Activated CD8-positive, alpha-beta memory T cell treated with anti-CD3 and anti-CD28 coated beads, Interleukin-2, amount 50 U/mL, for 48 hours (primary cell): ENCODE results near the gene CHST8.
"Not testable (repeated sequence)": the region's sequence is repeated elsewhere in the genome, so short reads cannot be mapped to it uniquely, and the experiment has no call there.

ENCODE experiments used
- DNase-seq: peaks from one replicate; pipeline ENCODE4 v3.0.0-alpha.2; 2020

The CHST8 gene

GRCh38 chr19:33621811-33622504 lies at the start of gene CHST8:
TSS of gene CHST8 (plus strand) at chr19:33621953. CDS start at chr19:33689262, 67,309 bp downstream.
- DNase-seq, result no peak

- DNase-seq, result no peak
These were observed 48.8 kb upstream of the CHST8 start for GRCh38 chr19:33572929-33573328.

GRCh38 chr19:33574824-33575223 lies 46.9 kb upstream of the CHST8 start:
- DNase-seq, result no peak

GRCh38 chr19:33578697-33579096 lies 43.1 kb upstream of the CHST8 start:
- DNase-seq, result no peak

GRCh38 chr19:33580026-33580644 lies 41.6 kb upstream of the CHST8 start:
- no peak for DNase-seq

- DNase-seq, result no peak
These were observed 41.1 kb upstream of the CHST8 start for GRCh38 chr19:33580645-33581037.

GRCh38 chr19:33582914-33583313 lies 38.8 kb upstream of the CHST8 start:
- no peak for DNase-seq

GRCh38 chr19:33587150-33587549 lies 34.6 kb upstream of the CHST8 start:
- no peak for DNase-seq

GRCh38 chr19:33590224-33590623 lies 31.5 kb upstream of the CHST8 start:
- no peak for DNase-seq

- no peak for DNase-seq
These were observed 26.0 kb upstream of the CHST8 start for GRCh38 chr19:33595783-33596182.

- DNase-seq, result no peak
These were observed 20.2 kb upstream of the CHST8 start for GRCh38 chr19:33601583-33601982.

GRCh38 chr19:33602576-33603204 lies 19.1 kb upstream of the CHST8 start:
- no peak for DNase-seq

- DNase-seq, result no peak
These were observed 18.4 kb upstream of the CHST8 start for GRCh38 chr19:33603377-33603776.

- no peak for DNase-seq
These were observed 17.1 kb upstream of the CHST8 start for GRCh38 chr19:33604651-33605050.

- DNase-seq, result not testable (repeated sequence)
These were observed 15.9 kb upstream of the CHST8 start for GRCh38 chr19:33605803-33606295.

GRCh38 chr19:33606556-33606955 lies 15.2 kb upstream of the CHST8 start:
- no peak for DNase-seq

- DNase-seq, result no peak
These were observed 12.4 kb upstream of the CHST8 start for GRCh38 chr19:33609353-33609752.

GRCh38 chr19:33610588-33610987 lies 11.2 kb upstream of the CHST8 start:
- DNase-seq, result no peak

GRCh38 chr19:33612928-33613619 lies 8.7 kb upstream of the CHST8 start:
- no peak for DNase-seq

GRCh38 chr19:33613620-33614000 lies 8.1 kb upstream of the CHST8 start:
- no peak for DNase-seq

- DNase-seq, result no peak
These were observed 5.4 kb upstream of the CHST8 start for GRCh38 chr19:33616346-33616745.

- no peak for DNase-seq
These were observed 4.9 kb upstream of the CHST8 start for GRCh38 chr19:33616857-33617256.

- DNase-seq, result not testable (repeated sequence)
These were observed 3.4 kb upstream of the CHST8 start for GRCh38 chr19:33618363-33618762.

GRCh38 chr19:33618884-33619283 lies 2.9 kb upstream of the CHST8 start:
- no peak for DNase-seq
